ENCODE measurements around the gene DICER1.

Gene DICER1

DNA sequence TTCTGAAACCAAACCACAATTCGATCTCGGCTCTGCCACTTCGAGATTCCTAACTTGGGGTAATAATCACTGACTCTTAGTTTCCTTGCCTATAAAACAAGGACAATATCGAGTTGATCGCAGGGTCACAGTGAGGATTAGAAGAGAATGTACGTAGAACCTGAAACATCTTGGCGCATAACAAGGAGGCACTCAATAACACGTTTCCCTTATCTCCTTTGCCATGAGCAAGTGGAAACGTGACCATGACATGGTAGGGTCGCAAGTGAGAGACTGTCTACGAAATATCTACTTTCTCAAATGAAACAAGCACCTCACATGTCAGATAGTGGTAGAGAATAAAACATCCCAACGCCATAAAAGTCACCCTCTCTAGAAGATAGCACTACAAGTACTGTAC lies 2.3 kb downstream of the DICER1 start:
- Histone ChIP-seq H4K20me1 (ENCODE audit: insufficient read depth, low read length) (no peaks in the 10 kb centered on the region), H2AFZ (ENCODE audit: low read length) (no peak overlapping the region), H3K9ac (ENCODE audit: low read length) (no peak overlapping the region), H3K9me2 (replicated peaks; ENCODE audit: insufficient read depth, low read length) (no peaks in the 10 kb centered on the region), H3K4me3 (ENCODE audit: low read length) (no peak overlapping the region), H3K27ac (ENCODE audit: low read length) (no peak overlapping the region), H3K4me1 (ENCODE audit: low read length) (no peaks in the 10 kb centered on the region; the same call in 1 of the 2 replicates), H3K9me3 (replicated peaks; ENCODE audit: insufficient read depth, low read length) (no peaks in the 10 kb centered on the region), H3K79me2 (ENCODE audit: low read length) (peaks cover 67% of the 10 kb centered on the region), H3K4me2 (ENCODE audit: low read depth, low read length) (no peak overlapping the region), H3F3A (ENCODE audit: insufficient read depth, low read length) (no peaks in the 10 kb centered on the region), H3K27me3 (replicated peaks; ENCODE audit: insufficient read depth, low read length) (no peaks in the 10 kb centered on the region), H3K36me3 (replicated peaks; ENCODE audit: insufficient read depth, low read length) (no peaks in the 10 kb centered on the region)
- no peak for DNase-seq
- TF ChIP-seq CTCF (IDR thresholded peaks at IDR 0.05; ENCODE audit: low read length) (no peak), EZH2phosphoT487 (IDR thresholded peaks at IDR 0.05; ENCODE audit: low read length) (no peak), EZH2 (optimal IDR thresholded peaks at IDR 0.05; ENCODE audit: low read depth, low read length) (no peak)

- no peaks in the 10 kb centered on the region for H3F3A ChIP-seq (ENCODE audit: insufficient read depth, low read length)
- no peaks in the 10 kb centered on the region; the same call in 1 of the 2 replicates for H3K4me1 ChIP-seq (ENCODE audit: low read length)
- TF ChIP-seq EZH2 (optimal IDR thresholded peaks at IDR 0.05; ENCODE audit: low read depth, low read length): no peak
- no peak for TF ChIP-seq CTCF (IDR thresholded peaks at IDR 0.05; ENCODE audit: low read length)
- TF ChIP-seq EZH2phosphoT487 (IDR thresholded peaks at IDR 0.05; ENCODE audit: low read length): no peak
- no peak overlapping the region for H3K9ac ChIP-seq (ENCODE audit: low read length)
- H3K79me2 ChIP-seq (ENCODE audit: low read length): peaks cover 79% of the 10 kb centered on the region
- H4K20me1 ChIP-seq (ENCODE audit: insufficient read depth, low read length): no peaks in the 10 kb centered on the region
- no peak overlapping the region for H3K27ac ChIP-seq (ENCODE audit: low read length)
- no peak for DNase-seq
- no peaks in the 10 kb centered on the region for H3K9me2 ChIP-seq (replicated peaks; ENCODE audit: insufficient read depth, low read length)
- H3K4me2 ChIP-seq (ENCODE audit: low read depth, low read length): no peak overlapping the region
- no peaks in the 10 kb centered on the region for H3K27me3 ChIP-seq (replicated peaks; ENCODE audit: insufficient read depth, low read length)
- H2AFZ ChIP-seq (ENCODE audit: low read length): no peak overlapping the region
- no peaks in the 10 kb centered on the region for H3K9me3 ChIP-seq (replicated peaks; ENCODE audit: insufficient read depth, low read length)
- no peaks in the 10 kb centered on the region for H3K36me3 ChIP-seq (replicated peaks; ENCODE audit: insufficient read depth, low read length)
- no peak overlapping the region for H3K4me3 ChIP-seq (ENCODE audit: low read length)
Measured at GRCh38 chr14:95153866-95154265, 3.5 kb downstream of the DICER1 start.

GRCh38 chr14:95151561-95151960 lies 5.8 kb downstream of the DICER1 start:
- no peaks in the 10 kb centered on the region for H4K20me1 ChIP-seq (ENCODE audit: insufficient read depth, low read length)

More at GRCh38 chr14:95151561-95151960, 5.8 kb downstream of the DICER1 start:
- H3K9ac ChIP-seq (ENCODE audit: low read length): no peak overlapping the region
- H3K27me3 ChIP-seq (replicated peaks; ENCODE audit: insufficient read depth, low read length): no peaks in the 10 kb centered on the region
- H3K4me1 ChIP-seq (ENCODE audit: low read length): no peaks in the 10 kb centered on the region; the same call in 1 of the 2 replicates
- TF ChIP-seq EZH2 (optimal IDR thresholded peaks at IDR 0.05; ENCODE audit: low read depth, low read length) (no peak), EZH2phosphoT487 (IDR thresholded peaks at IDR 0.05; ENCODE audit: low read length) (no peak), CTCF (IDR thresholded peaks at IDR 0.05; ENCODE audit: low read length) (no peak)
- H3F3A ChIP-seq (ENCODE audit: insufficient read depth, low read length): no peaks in the 10 kb centered on the region
- no peak overlapping the region for H3K4me3 ChIP-seq (ENCODE audit: low read length)
- H2AFZ ChIP-seq (ENCODE audit: low read length): no peak overlapping the region
- no peak for DNase-seq
- no peaks in the 10 kb centered on the region for H3K9me3 ChIP-seq (replicated peaks; ENCODE audit: insufficient read depth, low read length)
- H3K79me2 ChIP-seq (ENCODE audit: low read length): peaks cover 98% of the 10 kb centered on the region
- H3K9me2 ChIP-seq (replicated peaks; ENCODE audit: insufficient read depth, low read length): no peaks in the 10 kb centered on the region
- no peak overlapping the region for H3K4me2 ChIP-seq (ENCODE audit: low read depth, low read length)
- H3K36me3 ChIP-seq (replicated peaks; ENCODE audit: insufficient read depth, low read length): no peaks in the 10 kb centered on the region
- H3K27ac ChIP-seq (ENCODE audit: low read length): no peak overlapping the region

Data from MM.1S (cell line).